GM19023 (cell line): ENCODE measurements around the gene TRMT1.
"Not testable (repeated sequence)": the region's sequence is repeated elsewhere in the genome, so short reads cannot be mapped to it uniquely, and the experiment has no call there.

ENCODE experiments used
- ATAC-seq: cut with Tn5 transposase; IDR thresholded peaks from one replicate; pipeline ENCODE4 v1.9.1; 2021; ENCODE audit warnings: mild to moderate bottlenecking, moderate library complexity; ENCODE audit not compliant: unreplicated experiment

Gene TRMT1

GRCh38 chr19:13150931-13151604, 34.5 kb upstream of the TRMT1 start:
- peak; percentile 1 for ATAC-seq

DNA sequence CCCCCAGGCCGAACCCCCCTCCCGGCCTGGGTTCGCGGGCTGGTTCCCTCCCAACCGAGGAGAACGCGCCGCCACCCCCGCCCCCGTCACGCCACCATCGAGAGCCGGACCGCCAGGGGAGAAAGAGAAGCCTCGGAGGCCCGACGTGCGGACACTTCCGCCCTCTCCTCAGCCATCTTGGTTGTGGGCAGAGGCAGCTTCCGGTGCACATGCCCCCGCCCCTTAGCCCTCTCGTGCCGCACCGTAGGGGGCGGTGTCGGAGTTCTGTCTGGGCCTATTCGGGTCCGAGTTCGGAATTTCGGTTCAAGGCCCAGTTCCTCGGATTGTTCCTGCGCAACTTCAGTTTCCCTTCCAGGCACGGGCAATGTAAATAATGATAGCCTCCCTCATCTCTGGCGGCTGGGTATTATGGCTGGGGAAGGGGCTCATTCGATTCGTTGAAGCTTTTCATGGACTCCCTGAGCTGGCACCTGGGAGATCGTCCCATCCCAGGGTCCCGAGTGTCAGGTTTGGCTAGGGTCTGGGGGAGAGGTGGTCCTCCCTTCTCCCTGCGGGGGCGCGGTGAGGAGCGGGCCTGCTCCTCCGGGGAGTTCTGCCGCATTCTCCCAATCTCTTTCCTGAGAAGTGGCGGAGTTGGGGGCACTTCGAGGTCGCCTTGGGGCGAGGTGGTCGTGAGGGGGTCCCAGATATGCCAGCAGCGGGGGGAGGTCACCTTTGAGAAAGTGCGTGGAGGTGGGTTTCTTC, 33.8 kb upstream of the TRMT1 start, which contains the start of the genes IER2 and STX10:
Gene IER2, plus strand, starts transcription at position 225 of the 744 bp plus-strand sequence. CDS start 2,776 bp downstream, outside the sequence.
Gene STX10, minus strand, starts transcription at position 189 of the 744 bp plus-strand sequence. CDS start 202 bp downstream, outside the sequence.
- peak; percentile 44 for ATAC-seq

DNA sequence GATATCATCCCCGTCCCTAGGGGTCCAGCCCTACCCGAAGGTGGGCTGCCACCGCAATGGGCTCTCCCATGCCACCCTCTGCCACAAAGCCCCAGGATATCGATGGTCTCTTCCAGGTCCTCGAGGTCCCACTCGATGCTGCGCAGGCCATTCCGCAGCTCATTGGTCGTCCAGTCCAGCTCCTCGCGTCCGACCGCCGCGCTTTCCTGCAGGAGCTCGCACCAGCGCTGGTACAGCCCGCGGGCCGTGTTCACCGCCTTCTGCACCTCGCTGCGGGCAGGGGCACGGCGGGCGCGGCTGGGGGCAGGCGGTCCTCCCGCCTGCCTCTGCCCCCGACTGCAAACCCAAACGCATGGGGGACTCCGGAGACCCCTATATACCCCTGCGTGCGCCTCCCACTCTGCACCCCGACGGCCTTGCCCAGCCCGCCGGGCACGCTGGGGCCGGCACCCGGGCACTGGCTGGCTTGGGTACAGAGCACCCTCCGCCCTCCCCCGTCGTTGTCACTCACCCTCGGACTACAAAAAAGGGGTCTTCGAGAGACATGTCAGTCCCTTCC, 33.2 kb upstream of the TRMT1 start:
- ATAC-seq = no peak

DNA sequence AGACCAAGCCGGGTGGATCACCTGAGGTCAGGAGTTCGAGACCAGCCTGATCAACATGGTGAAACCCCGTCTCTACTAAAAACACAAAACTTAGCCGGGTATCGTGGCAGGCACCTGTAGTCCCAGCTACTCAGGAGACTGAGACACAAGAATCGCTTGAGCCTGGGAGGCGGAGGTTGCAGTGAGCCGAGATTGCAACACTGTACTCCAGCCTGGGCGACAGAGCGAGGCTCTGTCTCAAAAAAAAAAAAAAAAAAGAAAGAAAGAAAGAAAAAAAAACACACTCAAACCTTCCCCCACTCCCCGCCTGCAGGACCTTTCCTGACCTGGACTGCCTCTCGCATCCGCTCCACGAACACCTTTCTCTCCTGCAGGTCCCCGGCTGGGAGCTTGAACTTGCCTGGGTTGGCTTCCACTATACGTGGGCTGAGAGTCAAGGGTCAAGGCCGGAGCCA, 32.7 kb upstream of the TRMT1 start:
- ATAC-seq = not testable (repeated sequence)

- no peak for ATAC-seq
These were observed 30.4 kb upstream of the TRMT1 start for GRCh38 chr19:13146763-13147563.

DNA sequence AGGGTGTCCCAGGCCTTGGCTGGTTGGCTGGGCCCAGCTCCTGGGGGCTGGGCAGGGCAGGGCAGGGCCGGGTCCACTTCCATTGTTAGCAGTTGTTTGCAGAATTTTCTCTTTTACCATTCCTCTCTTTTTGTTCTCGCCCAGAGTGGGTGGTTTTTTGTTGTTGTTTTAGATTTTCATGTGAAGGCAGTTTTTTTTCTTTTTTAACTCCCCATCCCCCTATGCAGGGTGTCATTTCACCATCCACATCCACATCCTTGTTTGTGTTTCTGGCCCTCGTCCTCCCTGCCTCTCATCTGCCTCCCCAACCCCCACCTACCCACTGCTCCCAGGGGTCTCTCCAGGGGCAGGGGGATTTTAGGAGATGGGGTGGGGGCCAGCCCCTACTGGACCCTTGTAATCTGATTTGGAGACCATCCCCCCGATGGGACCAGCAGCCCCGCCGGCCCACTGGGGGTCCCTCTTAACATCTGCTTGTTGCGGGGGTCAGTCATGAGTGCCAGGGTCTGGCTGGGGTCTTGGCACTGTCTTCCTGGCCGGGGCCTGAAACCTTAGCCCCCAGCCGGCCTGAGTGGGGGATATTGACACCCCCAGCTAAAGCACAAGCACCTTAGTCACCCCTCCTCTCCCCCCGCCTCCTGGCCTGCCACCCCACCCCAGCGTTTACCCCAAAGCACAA, 23.2 kb upstream of the TRMT1 start:
- ATAC-seq = no peak

- ATAC-seq = no peak
These were observed 22.3 kb upstream of the TRMT1 start for GRCh38 chr19:13138916-13139198.

DNA sequence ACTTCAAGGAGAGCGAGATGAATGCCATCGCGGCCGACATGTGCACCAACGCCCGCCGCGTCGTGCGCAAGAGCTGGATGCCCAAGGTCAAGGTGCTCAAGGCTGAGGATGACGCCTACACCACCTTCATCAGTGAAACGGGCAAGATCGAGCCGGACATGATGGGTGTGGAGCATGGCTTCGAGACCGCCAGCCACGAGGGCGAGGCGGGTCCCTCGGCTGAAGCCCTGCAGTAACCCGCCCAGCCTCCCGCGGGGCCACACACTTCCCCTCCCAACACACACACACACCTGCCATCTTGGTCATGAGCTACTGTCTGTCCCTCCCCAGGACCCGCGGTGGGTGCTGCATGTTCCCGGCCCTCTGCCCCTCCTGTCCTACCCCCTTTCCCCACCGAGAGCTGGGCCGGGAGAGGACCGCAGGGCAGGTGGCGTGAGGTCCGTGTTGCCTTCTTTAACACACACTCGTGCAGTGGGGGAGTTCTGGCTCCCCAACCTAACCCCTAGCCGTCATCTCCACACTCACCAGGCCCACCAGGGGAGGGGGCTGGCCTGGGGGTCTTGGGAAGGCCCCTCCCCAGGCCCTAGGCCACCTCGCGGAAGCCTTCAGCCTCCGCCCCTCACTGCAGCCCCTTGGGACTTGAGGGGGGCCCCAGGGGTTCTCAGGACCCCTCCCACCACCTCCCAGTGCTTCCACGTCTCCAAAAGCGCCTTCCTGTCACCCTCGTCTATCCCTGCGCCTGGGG, 21.8 kb upstream of the TRMT1 start:
- no peak for ATAC-seq

DNA sequence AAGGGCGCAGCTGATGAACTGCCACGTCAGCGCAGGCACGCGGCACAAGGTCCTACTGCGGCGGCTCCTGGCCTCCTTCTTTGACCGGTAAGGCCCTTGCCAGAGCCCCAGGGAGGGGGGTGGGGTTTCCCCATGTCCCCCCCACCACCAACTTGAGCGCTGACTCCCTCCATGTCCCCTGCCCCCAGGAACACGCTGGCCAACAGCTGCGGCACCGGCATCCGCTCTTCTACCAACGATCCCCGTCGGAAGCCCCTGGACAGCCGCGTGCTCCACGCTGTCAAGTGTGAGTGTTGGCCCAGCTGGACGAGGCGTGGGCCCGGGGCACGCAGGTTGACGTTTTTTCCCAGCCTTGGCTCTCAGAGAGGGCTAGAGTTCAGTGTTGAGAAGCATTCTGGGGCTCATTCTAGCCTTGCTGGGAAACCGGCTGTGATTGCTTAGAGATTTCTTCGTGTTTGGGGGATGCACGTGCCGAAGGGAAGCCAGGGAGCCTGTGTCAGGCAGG, 20.8 kb upstream of the TRMT1 start:
- no peak for ATAC-seq

- ATAC-seq = no peak
These were observed 18.8 kb upstream of the TRMT1 start for GRCh38 chr19:13135068-13136062.

DNA sequence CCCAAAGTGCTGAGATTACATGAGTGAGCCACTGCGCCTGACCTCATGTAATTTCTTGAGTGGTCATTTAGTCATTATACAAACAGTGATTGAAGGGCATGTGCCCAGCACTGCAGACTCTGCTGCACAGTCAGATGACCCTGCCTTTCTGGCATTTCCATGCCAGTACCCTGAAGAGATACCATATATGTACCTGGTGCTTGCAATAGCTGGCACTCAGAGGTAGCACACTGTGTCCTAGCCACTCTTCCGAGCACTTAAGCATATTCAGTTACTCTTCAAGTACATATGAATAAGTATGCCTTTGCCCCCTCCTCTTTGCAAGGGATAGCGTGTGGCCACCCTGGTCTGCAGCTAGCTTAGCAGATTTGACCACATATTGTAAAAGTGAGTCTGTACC, 18.1 kb upstream of the TRMT1 start:
- ATAC-seq = no peak

- no peak for ATAC-seq
These were observed 16.8 kb upstream of the TRMT1 start for GRCh38 chr19:13133241-13133870.

DNA sequence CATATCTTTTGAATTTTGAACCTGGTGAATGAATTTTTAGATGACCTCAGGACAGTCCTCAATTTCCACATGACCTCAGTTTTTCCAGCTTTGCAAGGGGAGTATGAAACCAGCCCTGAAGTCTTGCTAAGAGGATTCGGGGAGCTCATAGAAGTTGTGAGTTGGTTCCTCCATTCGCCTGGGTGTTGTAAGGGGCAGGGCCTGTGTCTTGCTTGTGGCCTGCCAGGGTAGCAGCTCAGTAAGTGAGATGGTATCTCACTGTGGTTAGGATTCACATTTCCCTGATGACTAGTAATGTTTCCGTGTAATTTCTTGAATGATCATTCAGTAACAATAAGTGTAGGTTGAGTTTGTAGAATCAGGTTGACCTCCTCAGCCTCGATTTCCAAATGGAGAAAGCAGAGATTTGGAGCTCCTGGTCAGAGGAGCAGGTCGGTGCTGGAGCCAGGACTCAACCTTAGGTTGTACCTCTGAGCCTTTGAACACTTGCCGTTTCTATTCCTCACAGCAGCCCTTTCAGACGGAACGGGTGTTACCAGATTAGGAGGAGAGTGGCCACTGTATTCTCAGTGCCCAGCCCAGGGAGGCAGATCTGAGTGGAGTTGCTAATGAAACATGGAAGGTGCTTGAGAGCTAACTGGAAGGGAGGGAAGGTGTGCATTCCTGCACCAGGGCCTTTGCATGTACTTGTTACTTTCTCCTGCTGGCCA, 16.1 kb upstream of the TRMT1 start:
- no peak for ATAC-seq

- no peak for ATAC-seq
These were observed 14.4 kb upstream of the TRMT1 start for GRCh38 chr19:13130886-13131490.

DNA sequence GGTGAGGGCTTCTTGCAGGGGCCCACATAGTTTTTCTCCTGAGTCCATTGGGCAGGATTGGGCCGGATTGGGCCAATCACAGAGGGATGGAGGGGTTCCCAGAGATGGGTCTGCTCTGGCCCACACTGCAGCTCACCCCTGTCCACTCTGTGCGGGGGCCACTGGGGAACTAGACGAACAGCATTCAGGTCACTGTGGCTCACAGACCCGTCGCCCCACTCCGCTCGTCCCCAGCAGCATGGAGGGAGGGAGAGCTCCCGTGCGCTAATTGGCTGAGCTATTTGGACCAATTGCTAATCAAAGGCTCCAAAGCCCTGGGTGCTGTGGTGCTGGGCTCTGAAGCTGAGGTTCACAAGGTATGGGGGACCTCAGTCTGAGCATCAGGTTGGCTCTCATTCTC, 12.8 kb upstream of the TRMT1 start:
- no peak for ATAC-seq

- ATAC-seq = no peak
These were observed 12.0 kb upstream of the TRMT1 start for GRCh38 chr19:13128583-13128982.
